ENCODE results near the gene FAM204A.

GRCh38 chr10:118370499-118370898, 28.4 kb upstream of the FAM204A start:
- TF ChIP-seq CTCF (IDR thresholded peaks at IDR 0.05) (no peak), POLR2A (IDR thresholded peaks at IDR 0.05) (no peak), EP300 (IDR thresholded peaks at IDR 0.05) (no peak)
